Osteocyte (in vitro differentiated cells): Measurements from ENCODE around the gene GLMP. TPM values are rescaled to one million over a fixed set of nuclear protein-coding genes. Genes with fewer than 3 reads are reported as not detected.
"Not testable (repeated sequence)": the region's sequence is repeated elsewhere in the genome, so short reads cannot be mapped to it uniquely, and the experiment has no call there.

Experiments
- DNase-seq: peaks from one replicate; pipeline ENCODE4 v3.0.0; 2021; ENCODE audit warnings: mixed read lengths; ENCODE audit not compliant: unreplicated experiment; ENCODE audit errors: extremely low spot score
- H3K27ac Mint-ChIP-seq: one replicate; pipeline ENCODE4 v1.8.0; 2021; ENCODE audit warnings: mild to moderate bottlenecking, mixed read lengths; ENCODE audit not compliant: unreplicated experiment
- H3K27me3 Mint-ChIP-seq: one replicate; pipeline ENCODE4 v1.8.0; 2021; ENCODE audit warnings: mixed read lengths; ENCODE audit not compliant: unreplicated experiment
- H3K36me3 Mint-ChIP-seq: one replicate; pipeline ENCODE4 v1.8.0; 2021; ENCODE audit warnings: mixed read lengths; ENCODE audit not compliant: unreplicated experiment
- H3K4me1 Mint-ChIP-seq: one replicate; pipeline ENCODE4 v1.8.0; 2021; ENCODE audit warnings: mixed read lengths; ENCODE audit not compliant: unreplicated experiment
- H3K4me3 Mint-ChIP-seq: one replicate; pipeline ENCODE4 v1.8.0; 2021; ENCODE audit warnings: mild to moderate bottlenecking, moderate library complexity, mixed read lengths; ENCODE audit not compliant: unreplicated experiment
- H3K9me3 Mint-ChIP-seq: one replicate; pipeline ENCODE4 v1.8.0; 2021; ENCODE audit warnings: mixed read lengths; ENCODE audit not compliant: unreplicated experiment
- total RNA-seq: library from RNA; stranded (reverse); gene quantifications from 2 replicates; pipeline ENCODE4 v1.2.1, GENCODE V29; 2021
- TF ChIP-seq, protein P1 (sequence below): fragments of 200-600 bp; sonication (generic); IDR thresholded peaks from 2 replicates; pipeline ENCODE4 v1.5.0; 2021; ENCODE audit warnings: antibody characterized with exemption, mild to moderate bottlenecking, moderate library complexity

The GLMP gene
- total RNA-seq, 1 donor from 2014 or later, result 77.1 TPM

DNA sequence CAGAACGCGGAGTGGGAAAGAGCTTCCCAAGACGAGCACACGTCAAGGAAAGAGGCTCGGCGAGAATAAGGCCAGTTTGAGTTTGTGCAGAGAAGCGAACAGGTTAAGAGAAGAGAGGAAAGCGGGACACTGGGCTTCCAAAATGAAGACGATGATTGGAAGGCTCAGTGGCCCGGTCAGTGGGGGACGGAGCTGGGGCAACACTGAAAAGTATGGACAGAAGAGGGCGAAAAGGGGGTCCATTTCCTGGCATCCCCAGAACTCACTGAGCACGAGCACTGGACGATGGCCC is 42.4 kb upstream of the GLMP start:
- TF ChIP-seq, protein P1, sequence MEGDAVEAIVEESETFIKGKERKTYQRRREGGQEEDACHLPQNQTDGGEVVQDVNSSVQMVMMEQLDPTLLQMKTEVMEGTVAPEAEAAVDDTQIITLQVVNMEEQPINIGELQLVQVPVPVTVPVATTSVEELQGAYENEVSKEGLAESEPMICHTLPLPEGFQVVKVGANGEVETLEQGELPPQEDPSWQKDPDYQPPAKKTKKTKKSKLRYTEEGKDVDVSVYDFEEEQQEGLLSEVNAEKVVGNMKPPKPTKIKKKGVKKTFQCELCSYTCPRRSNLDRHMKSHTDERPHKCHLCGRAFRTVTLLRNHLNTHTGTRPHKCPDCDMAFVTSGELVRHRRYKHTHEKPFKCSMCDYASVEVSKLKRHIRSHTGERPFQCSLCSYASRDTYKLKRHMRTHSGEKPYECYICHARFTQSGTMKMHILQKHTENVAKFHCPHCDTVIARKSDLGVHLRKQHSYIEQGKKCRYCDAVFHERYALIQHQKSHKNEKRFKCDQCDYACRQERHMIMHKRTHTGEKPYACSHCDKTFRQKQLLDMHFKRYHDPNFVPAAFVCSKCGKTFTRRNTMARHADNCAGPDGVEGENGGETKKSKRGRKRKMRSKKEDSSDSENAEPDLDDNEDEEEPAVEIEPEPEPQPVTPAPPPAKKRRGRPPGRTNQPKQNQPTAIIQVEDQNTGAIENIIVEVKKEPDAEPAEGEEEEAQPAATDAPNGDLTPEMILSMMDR, result peak; percentile 14

DNA sequence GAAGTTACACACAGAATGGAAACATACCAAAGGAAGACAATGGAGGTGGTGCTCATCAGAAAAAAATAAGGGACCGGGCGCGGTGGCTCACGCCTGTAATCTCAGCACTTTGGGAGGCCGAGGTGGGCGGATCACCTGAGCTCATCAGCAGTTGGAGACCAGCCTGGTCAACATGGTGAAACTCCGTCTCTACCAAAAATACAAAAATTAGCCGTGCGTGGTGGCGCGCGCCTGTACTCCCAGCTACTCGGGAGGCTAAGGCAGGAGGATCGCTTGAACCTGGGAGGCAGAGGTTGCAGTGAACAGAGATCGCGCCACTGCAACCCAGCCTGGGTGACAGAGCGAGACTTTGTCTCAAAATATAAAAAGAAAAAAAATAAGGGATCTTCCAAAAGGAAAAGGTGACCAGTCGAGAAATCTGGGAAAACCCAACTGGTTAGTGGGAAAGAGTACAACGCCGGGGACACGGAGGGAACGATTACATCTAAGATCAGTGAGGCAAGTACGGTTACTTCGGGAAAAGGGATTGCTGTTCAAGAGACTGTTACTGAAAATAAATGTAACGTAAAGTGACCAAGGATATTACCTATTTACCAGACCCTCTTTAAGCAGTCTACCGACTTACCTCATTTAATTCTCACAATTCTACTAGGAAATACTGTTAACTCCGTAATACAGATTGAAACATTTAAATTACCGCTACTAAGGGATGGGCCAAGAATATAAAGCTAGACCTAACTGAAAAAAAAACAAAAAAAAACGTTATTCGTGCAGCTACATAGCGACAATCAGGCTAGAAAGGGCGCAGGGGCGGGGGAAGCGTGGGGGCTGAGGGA is 41.8 kb upstream of the GLMP start:
- peaks cover 24% of the 10 kb centered on the region for H3K4me1 Mint-ChIP-seq
- TF ChIP-seq, protein P1, result no peak
- H3K4me3 Mint-ChIP-seq, result peak overlapping the region; percentile 98
- peaks cover 14% of the 10 kb centered on the region for H3K36me3 Mint-ChIP-seq
- DNase-seq, result no peak
- H3K27me3 Mint-ChIP-seq, result no peaks in the 10 kb centered on the region
- H3K9me3 Mint-ChIP-seq, result no peaks in the 10 kb centered on the region
- peak overlapping the region; percentile 95 for H3K27ac Mint-ChIP-seq

More for the DNA sequence above, 42.4 kb upstream of the GLMP start:
- Mint-ChIP-seq H3K27ac (peak overlapping the region; percentile 95), H3K4me3 (peak overlapping the region; percentile 98), H3K36me3 (peaks cover 14% of the 10 kb centered on the region), H3K9me3 (no peaks in the 10 kb centered on the region), H3K4me1 (peaks cover 24% of the 10 kb centered on the region), H3K27me3 (peaks cover 2% of the 10 kb centered on the region)
- DNase-seq, result no peak

DNA sequence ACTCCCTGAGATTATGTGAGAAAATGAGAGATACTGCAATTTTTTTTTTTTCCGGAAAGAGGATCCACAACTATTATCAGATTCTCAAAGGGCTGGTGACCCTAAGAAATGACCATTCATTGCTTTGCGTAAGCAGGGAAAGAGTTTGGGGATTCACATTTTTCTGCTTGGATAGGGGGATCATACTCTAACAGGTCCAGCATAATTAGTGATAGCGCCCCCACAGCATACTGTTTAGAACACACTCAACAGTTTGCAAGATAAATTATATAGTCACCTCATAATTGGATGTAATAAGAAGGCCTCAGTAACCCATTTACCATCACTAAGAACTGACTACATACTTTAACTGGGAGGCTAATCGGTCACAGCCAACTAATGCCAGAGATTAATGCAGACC is 40.8 kb upstream of the GLMP start:
- Mint-ChIP-seq H3K27ac (no peak overlapping the region), H3K4me3 (peak overlapping the region; percentile 98), H3K4me1 (peaks cover 24% of the 10 kb centered on the region), H3K36me3 (peaks cover 14% of the 10 kb centered on the region), H3K9me3 (no peaks in the 10 kb centered on the region), H3K27me3 (no peaks in the 10 kb centered on the region)
- DNase-seq, result no peak
- TF ChIP-seq, protein P1, result peak; percentile 21

DNA sequence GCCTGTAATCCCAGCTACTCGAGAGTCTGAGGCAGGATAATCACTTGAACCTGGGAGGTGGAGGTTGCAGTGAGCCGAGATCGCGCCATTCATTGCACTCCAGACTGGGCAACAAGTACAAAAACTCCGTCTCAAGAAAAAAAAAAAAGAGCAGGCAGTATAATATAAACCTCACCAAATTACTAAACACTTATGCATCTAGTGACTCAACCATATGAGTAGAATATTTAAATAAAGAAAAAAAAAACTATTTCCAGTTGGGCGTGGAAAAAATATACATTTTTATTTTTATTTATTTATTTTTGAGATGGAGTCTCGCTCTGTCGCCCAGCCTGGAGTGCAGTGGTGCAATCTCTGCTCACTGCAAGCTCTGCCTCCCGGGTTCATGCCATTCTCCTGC is 27.7 kb upstream of the GLMP start:
- not testable (repeated sequence) for DNase-seq, H3K4me3 Mint-ChIP-seq, H3K27me3 Mint-ChIP-seq, H3K4me1 Mint-ChIP-seq, H3K27ac Mint-ChIP-seq, H3K9me3 Mint-ChIP-seq
- peaks cover 32% of the 10 kb centered on the region for H3K36me3 Mint-ChIP-seq

DNA sequence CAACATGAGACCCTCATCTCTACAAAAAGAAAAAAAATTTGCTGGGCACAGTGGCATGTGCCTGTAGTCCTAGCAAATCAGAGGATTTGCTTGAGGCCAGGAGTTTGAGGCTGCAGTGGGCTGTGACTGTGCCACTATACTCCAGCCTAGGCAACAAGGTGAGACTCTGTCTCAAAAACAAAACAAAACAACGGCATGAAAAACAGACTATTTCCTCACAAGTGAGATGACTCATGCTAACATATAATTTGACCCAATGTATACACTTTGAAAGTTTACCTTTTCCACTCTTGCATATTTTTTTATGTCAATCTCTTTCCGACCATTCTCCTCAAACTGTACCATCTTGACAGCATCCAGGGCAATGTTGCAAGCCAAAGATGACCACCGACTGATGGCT is 25.1 kb upstream of the GLMP start:
- peaks cover 48% of the 10 kb centered on the region for H3K36me3 Mint-ChIP-seq
- H3K27ac Mint-ChIP-seq, result no peak overlapping the region
- H3K9me3 Mint-ChIP-seq, result no peaks in the 10 kb centered on the region
- no peak overlapping the region for H3K4me3 Mint-ChIP-seq
- H3K4me1 Mint-ChIP-seq, result no peaks in the 10 kb centered on the region
- H3K27me3 Mint-ChIP-seq, result no peaks in the 10 kb centered on the region
- DNase-seq, result no peak
- TF ChIP-seq, protein P1, result no peak
